ENCODE data around the gene PPP1R3C. TPM values are rescaled to one million over a fixed set of nuclear protein-coding genes. Genes with fewer than 3 reads are reported as not detected.

Gene PPP1R3C
- total RNA-seq, 1 experiment from 2014 or later: 2.7 TPM

- H3K27ac ChIP-seq (ENCODE audit: low read depth, low read length, poor library complexity, severe bottlenecking): peak overlapping the region; percentile 6
- DNase-seq (ENCODE audit: low spot score): peak; percentile 83
- TF ChIP-seq CTCF (conservative IDR thresholded peaks at IDR 0.05; ENCODE audit: low read depth, low read length) (no peak), EZH2 (IDR thresholded peaks at IDR 0.05; ENCODE audit: borderline replicate concordance, low read depth, low read length, poor library complexity, severe bottlenecking) (no peak)
- H3K36me3 ChIP-seq (ENCODE audit: insufficient read depth, low read length, poor library complexity, severe bottlenecking): no peaks in the 10 kb centered on the region
- BruUV-seq (replicated peaks): no TSS peak
- ChIA-PET CTCF (no interaction called here), POLR2A (ENCODE audit: low non-redundant PET) (no interaction called here)
- H3K4me1 ChIP-seq (ENCODE audit: insufficient read depth, low read length, poor library complexity, severe bottlenecking): peaks cover 26% of the 10 kb centered on the region
- intact Hi-C loops (cut with micrococcal nuclease; ENCODE audit: unreplicated experiment): no loop called here
- no peak overlapping the region for H3K4me3 ChIP-seq (ENCODE audit: low read depth, low read length, poor library complexity, severe bottlenecking)
- H3K9me3 ChIP-seq (ENCODE audit: low read depth, low read length, poor library complexity, severe bottlenecking): no peaks in the 10 kb centered on the region
- H3K27me3 ChIP-seq (replicated peaks; ENCODE audit: insufficient read depth, low read depth, low read length, poor library complexity): no peaks in the 10 kb centered on the region
These were observed 34.5 kb downstream of the PPP1R3C start for GRCh38 chr10:91598211-91598977.

- CTCF ChIA-PET: interaction anchor here (0.6 kb wide), 1 partner anchor 73 kb away, joined by 9 read pairs; no protein-coding TSS in a partner anchor
- Histone ChIP-seq H3K4me1 (ENCODE audit: insufficient read depth, low read length, poor library complexity, severe bottlenecking) (peaks cover 26% of the 10 kb centered on the region), H3K4me3 (ENCODE audit: low read depth, low read length, poor library complexity, severe bottlenecking) (no peak overlapping the region), H3K9me3 (ENCODE audit: low read depth, low read length, poor library complexity, severe bottlenecking) (no peaks in the 10 kb centered on the region), H3K27me3 (replicated peaks; ENCODE audit: insufficient read depth, low read depth, low read length, poor library complexity) (no peaks in the 10 kb centered on the region), H3K36me3 (ENCODE audit: insufficient read depth, low read length, poor library complexity, severe bottlenecking) (no peaks in the 10 kb centered on the region), H3K27ac (ENCODE audit: low read depth, low read length, poor library complexity, severe bottlenecking) (peak overlapping the region; percentile 11)
- intact Hi-C loops (cut with micrococcal nuclease; ENCODE audit: unreplicated experiment): no loop called here
- peak; percentile 47 for DNase-seq (ENCODE audit: low spot score)
- BruUV-seq (replicated peaks): no TSS peak
- POLR2A ChIA-PET (ENCODE audit: low non-redundant PET): no interaction called here
- TF ChIP-seq CTCF (conservative IDR thresholded peaks at IDR 0.05; ENCODE audit: low read depth, low read length) (no peak), EZH2 (IDR thresholded peaks at IDR 0.05; ENCODE audit: borderline replicate concordance, low read depth, low read length, poor library complexity, severe bottlenecking) (no peak)
These were observed 35.5 kb downstream of the PPP1R3C start for GRCh38 chr10:91597197-91597881.

GRCh38 chr10:91596825-91597196 lies 36.1 kb downstream of the PPP1R3C start:
- H3K4me1 ChIP-seq (ENCODE audit: insufficient read depth, low read length, poor library complexity, severe bottlenecking): peaks cover 26% of the 10 kb centered on the region
- intact Hi-C loops (cut with micrococcal nuclease; ENCODE audit: unreplicated experiment): no loop called here
- H3K27me3 ChIP-seq (replicated peaks; ENCODE audit: insufficient read depth, low read depth, low read length, poor library complexity): no peaks in the 10 kb centered on the region
- peak; percentile 35 for DNase-seq (ENCODE audit: low spot score)
- H3K36me3 ChIP-seq (ENCODE audit: insufficient read depth, low read length, poor library complexity, severe bottlenecking): no peaks in the 10 kb centered on the region
- H3K9me3 ChIP-seq (ENCODE audit: low read depth, low read length, poor library complexity, severe bottlenecking): no peaks in the 10 kb centered on the region
- no TSS peak for BruUV-seq (replicated peaks)
- peak overlapping the region; percentile 11 for H3K27ac ChIP-seq (ENCODE audit: low read depth, low read length, poor library complexity, severe bottlenecking)
- no peak for TF ChIP-seq CTCF (conservative IDR thresholded peaks at IDR 0.05; ENCODE audit: low read depth, low read length)
- no peak for TF ChIP-seq EZH2 (IDR thresholded peaks at IDR 0.05; ENCODE audit: borderline replicate concordance, low read depth, low read length, poor library complexity, severe bottlenecking)
- ChIA-PET CTCF (interaction anchor here (0.6 kb wide), 1 partner anchor 73 kb away, joined by 9 read pairs; no protein-coding TSS in a partner anchor), POLR2A (ENCODE audit: low non-redundant PET) (no interaction called here)
- no peak overlapping the region for H3K4me3 ChIP-seq (ENCODE audit: low read depth, low read length, poor library complexity, severe bottlenecking)

Measured in A673 (cell line).